ENCODE measurements around the gene ADARB2.
"Not testable (repeated sequence)": the region's sequence is repeated elsewhere in the genome, so short reads cannot be mapped to it uniquely, and the experiment has no call there.

The ADARB2 gene

DNA sequence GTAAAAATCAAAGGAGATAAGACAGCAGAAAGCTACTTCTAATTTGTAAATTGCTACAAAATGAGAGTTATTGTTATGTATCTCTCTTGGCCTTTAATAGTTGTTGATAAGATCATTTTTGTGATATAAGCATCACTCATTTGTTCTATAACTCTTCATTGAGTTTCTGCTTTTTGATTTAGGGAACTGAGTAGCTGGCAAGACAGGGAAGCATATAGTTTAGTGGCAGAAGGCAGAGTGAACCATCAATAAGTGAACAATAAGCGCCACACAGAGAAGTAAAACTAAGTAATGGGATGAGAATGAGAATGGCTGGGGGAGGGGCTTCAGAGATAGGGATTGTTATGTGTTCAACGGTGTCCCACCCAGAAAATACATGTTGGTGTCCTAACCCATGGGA lies 245.4 kb downstream of the ADARB2 start:
- no peak for DNase-seq

DNA sequence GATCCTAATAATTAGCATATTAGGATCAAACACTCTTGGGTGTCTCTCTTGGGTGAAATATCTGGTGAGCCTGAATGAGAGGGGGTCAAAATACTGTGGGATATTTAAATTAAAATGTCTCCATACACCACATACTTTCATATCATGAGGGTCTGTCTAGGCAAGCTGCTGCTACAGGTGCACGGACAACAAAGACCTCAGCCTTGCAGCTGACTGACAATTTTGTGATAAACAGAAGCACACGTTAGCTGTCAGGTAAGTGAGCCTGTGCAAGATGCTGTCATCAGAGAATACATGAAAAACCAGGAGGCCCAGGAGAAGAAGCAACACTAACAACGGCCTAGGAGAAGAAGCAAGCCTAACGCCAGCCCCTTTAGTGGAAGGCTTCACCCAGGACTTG lies 247.5 kb downstream of the ADARB2 start:
- DNase-seq, result no peak

DNA sequence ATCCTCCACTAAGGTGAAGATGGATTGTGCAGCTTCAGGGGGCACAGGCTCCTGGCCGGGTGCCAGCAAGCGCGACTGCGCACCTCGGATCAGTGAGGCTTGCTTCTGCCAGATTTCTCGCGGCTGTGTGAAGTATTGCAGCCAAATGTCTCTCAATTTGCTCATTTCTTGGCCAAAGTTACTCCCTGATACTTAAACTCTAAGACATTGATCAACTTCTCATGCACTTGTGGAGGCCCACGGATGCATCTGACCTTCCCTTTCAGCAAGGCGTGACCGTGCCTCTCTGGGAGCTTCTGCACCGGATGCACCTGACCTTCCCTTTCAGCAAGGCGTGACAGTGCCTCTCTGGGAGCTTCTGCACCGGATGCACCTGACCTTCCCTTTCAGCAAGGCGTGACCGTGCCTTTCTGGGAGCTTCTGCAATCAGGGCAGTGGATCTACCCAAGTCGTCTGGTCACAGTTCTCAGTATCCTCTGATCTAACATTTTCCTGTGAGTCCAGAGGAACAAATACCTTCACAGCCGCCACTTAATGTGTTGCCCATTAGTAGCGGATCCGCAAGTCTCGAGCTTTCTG lies 248.3 kb downstream of the ADARB2 start:
- DNase-seq, result no peak

DNA sequence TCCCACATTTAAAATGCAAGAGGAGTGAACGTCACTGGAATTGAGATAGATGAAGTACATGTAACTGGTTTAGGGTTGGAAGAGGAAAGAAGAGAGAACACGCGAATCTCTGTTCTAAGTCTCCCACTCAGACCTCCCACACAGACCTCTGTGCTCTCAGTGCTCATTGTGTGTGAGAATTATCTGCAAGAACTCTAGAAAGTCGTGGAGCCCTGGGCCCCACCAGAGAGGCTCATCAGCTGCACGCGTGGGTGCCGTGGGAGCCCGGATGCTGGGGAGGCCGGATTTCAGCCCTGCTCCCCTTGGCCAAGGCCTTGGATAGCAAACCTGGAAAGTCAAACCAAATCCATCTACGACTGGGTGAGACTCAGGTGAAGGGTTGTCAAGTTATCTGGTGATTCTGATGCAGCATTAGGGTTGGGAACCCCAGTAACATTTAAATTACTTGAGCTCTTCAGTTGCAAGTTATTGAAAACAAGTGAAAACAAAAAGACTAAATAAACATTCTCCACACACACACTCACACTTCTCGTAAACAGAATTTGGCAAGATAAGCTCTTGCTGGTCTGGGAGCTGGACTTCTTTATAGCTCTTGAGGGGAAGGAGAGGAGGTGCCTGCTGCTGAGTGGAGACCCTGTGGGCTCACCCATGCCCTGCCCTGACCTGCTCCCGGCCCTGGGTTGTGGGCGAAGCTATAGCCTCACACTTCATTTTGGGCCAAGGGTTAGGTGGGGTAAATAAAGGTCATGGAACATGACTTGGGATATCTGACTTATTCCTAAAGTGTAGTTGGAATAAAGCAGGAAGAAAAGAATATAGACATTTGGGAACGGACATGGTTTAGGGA lies 250.3 kb downstream of the ADARB2 start:
- no peak for DNase-seq

DNA sequence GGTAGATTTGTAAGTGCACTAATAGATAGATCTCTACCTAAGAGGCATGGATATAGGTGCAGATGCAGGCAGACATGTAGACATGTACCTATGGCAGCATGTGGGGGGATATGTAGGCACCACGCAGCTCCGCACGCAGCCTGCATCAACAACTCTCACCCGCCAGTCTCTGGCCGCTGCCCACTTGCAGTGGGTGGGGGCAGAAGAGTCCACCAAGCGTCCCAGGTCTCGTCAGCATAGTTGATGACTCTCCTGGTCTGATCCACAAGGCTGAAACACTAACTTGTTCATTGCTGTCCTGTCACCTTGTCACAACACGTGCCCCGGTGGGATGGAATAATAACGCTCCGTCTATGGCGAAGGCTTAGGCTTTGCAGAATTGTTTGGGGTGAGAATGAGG lies 252.0 kb downstream of the ADARB2 start:
- no peak for DNase-seq

DNA sequence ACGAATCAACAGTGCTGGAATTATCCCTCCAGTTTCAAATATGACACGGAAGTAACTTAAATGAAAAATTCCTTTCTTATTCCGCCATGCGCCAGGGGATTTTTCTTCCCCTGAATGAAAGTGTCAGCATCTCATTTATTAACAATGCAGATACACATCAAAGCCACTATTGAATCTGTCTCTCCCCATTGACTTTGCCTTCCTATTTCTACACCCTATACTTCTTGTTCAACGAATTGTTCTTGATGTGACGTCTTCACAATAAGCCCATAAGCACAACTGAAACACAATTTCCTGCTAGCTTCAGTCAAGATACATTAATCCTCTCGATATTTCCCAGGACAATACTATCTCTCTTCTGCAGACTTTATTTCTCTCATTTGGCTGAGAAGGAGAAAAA lies 253.5 kb downstream of the ADARB2 start:
- no peak for DNase-seq

DNA sequence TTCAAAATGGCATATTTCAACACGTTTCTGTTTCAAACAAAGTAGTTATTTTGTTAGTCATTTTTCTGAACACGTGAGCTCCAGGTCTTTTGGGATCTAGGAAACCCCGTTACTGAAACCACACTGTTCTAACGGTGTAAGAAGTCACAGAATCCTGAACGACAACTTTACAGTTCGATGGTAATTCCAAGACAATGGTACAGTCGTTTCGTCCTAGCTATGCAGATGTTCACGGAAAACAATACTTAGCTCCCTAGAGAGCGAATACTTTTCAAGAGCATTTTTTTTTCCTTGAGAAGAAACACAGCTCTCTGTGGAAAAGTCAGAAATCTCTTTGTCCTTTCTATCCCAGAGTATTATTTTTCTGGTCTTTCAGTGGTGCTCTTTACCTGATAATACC lies 254.1 kb downstream of the ADARB2 start:
- DNase-seq, result no peak

DNA sequence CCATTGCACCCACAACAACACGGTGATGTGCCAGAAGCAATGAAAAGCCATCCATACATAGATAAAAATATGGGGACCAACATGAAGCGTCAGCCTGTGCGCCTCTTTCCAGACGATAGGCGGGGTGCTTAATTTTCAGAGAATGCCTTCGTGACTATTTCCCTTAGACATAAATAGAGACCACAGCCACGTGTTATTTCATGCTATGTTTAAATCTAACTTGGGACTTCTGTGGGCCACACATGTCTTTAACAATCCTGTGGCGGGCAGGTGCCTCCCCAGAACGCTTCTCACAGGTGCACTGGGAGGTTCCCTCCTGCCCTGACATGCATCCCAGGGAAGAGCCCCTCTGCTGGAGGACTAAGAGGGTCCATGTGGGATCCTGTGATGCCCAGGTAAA lies 259.7 kb downstream of the ADARB2 start:
- no peak for DNase-seq

DNA sequence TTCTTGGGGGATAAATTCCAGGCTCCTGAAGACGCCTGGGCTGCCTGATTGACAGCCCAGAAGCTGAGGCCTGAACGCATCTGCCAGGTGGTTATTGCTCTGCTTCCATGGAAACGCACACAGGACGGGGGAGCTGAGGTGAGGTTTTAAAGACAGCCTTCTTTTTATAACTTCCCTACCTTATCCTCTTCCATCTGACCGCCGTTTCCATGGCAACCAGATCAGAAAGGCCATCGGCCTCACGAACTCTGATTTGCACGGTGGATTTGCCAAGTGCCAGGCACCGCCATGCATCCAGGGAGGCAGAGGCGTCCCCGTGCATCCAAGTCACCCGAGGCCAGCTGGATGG lies 260.9 kb downstream of the ADARB2 start:
- no peak for DNase-seq

DNA sequence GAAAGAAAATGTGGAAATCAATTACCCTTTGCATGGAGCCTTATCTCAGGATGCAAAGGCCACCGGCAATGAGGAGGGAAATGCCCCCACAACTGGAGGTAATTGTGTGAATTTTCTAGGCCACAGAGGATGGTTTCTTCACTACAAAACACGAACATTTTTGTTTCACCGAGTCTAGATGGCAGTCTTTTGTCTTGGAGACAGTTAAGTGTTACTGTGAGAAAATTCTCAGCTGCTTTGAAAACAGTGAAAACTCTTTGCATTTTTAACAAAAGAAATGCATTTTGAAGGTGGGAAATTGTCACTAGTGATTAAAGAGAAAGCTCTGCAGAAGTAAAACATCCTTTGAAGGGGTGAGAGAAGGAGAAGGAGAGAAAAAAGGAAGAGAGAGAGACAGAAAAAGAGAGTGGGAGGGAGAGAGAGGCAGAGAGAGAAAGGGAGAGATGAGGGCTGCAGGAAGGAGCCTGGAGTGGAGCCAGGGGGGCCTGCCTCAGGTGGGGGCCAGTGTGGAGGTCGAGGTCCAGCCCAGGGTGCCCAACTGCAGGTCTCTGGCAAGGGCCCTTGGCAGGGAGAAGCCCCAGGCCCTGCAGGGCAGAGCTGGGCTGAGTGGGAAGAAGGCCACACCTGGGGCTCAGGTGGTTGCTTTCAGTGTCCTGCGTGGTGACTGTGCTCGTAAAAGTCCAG lies 261.4 kb downstream of the ADARB2 start:
- no peak for DNase-seq

DNA sequence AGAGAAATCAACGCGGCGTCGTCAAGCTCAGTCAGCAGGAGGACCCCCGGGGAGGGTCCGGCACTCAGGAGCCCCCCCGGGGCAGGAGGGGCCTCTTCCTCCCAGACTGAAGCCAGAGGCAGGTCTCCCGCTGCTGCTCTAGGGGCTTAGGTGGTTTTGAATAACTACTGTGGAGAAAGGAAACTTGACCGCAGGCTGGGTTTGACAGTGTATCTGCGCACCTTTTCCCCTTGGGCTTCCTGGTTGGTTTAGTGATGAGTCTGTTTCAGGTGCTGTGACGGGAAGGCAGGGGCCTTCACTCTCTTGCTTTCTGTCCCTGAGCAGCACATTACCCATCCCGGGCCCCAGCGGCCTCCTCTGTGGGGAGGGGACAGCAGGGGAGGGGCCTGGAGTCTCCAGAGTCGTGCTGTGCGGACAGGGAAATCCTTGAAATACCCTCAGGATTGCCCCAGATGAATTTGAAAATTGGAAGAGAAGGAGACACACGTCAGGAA lies 262.2 kb downstream of the ADARB2 start:
- no peak for DNase-seq

DNA sequence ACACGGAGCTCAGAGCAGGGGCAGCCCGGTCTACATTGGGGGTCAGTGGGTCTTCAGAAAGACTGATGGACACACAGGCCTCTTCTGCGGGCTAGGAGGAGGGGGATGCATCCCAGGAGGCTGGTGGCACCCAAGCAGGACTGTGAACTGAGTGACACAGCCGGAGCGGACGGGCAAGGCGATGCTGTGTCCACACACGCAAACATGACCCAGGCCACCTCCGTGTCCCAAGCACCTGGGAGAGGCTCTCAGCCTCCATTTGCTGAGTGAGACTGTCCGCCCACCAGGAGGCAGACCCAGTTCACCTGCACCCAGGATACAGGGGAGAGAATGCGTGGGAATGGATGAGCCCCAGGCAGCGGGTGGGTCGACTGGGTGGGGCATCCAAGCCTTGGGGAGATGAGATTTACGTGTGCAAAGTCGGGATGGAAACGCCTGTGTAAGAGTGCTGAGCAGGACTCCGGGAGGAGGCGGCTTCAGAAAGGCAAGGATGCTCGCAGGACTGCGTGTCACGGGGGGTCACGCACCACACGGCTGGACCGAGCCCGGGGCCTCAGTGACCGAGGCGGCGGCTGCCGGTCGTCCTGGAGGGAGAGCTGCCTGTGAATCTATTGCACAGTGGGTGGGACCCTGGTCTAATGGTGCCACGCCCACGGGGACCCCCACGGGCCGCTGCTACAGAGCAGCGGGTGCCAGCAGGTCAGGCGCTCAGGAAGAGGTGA lies 262.8 kb downstream of the ADARB2 start:
- DNase-seq, result no peak

DNA sequence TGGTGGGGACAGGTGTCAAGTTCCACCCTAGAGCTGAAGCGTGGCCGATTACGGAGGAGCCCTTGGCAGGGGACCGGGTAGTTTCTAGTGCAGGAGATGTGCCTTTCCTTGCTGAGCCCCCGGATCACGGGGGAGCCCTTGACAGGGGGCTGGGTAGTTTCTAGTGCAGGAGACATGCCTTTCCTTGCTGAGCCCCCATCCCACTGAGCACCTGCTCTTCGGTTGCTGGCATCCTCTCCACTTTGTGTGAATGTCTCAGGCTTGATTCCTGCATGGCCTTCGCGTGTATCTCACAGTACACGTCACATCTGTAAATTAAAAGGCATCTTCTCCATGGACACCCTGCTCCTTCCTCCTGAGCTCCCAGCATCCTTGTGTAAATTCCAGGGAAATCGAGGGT lies 263.5 kb downstream of the ADARB2 start:
- DNase-seq, result no peak

DNA sequence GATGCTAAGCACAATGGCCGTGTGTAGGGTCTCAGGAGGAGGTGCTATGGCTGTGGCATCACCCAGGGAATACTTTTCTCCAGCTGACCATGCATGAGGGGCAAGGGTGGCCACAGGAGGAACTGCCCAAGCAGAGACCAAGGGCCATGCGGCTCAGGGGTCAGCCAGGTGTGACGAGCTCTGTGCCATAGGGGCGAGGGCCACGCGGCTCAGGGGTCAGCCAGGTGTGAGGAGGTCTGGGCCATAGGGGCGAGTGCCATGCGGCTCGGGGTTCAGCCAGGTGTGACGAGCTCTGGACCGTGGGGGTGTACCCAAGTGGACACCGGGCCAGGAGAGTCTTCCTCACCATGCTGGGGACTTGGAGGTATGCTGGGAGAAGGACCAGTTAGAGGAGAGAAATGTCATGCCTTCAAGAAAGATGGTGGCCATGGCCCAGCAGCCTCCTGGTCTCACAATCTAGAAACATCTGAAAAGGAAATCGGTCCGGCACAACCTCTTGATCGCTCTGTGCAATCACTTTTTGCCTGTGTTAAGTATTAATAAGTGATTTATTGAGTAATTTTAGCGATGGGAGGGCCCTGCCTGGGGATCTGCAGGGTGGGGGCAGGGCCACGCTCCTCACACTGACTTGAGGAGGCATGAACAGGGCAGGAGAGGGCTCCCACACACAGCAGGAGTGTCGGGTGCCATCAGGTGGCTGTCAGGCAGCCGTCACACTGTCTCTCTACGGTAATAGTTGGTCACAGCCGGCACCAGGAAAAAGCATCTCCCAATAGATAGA lies 265.0 kb downstream of the ADARB2 start:
- peak; percentile 32 for DNase-seq

DNA sequence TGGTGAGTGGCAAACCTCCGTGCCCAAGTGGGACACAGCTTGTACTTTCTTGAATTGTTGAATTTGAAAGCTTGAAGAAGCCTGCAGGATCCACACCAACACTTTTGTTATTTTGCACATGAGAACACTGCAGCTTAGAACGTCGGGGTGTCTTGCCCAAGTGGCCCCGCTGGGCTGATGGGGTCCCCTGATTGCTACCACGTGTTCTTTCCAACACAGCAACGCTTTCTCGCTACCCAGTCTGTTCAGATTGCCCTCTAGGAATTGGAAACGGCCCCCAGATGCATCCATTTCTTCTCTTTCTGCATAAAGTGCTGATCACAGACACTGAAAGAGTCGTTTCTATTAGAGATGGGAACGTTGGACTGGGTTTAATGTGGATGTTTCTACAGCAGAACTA lies 268.5 kb downstream of the ADARB2 start:
- no peak for DNase-seq

DNA sequence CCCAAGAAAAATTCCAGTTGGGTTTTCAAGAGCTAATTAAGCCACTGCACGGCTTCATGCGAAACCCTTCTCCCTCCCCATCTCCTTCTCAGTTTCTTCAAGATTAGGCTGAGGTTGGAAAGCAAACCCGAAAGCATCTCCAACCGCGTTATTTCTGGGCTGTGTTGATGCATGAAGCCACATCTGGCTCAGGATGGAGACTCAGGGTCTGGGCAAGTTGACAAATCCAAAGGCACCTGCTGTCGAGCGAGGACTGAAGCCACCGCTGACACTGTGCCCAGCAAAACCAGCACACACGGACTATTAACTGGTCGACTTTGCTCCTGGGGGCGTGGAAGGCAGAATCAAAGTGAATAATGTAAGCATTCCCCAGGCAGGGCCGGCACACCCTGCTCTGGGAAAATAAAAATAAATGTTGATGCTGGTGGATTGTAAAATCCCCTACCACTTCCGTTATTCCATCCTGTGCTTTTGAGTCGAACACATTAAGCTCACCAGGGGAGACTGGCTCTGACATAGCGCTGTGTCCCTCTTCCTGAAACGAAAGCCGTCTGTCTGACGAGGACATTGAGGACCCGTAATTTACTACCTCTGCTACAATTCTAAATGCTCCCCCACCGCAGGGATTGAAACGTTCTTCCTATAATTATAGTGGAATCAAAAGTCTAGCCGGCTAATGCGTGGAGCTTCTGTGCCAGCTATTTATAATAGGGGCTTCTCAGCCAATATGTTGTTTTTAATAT lies 269.8 kb downstream of the ADARB2 start:
- DNase-seq, result no peak

DNA sequence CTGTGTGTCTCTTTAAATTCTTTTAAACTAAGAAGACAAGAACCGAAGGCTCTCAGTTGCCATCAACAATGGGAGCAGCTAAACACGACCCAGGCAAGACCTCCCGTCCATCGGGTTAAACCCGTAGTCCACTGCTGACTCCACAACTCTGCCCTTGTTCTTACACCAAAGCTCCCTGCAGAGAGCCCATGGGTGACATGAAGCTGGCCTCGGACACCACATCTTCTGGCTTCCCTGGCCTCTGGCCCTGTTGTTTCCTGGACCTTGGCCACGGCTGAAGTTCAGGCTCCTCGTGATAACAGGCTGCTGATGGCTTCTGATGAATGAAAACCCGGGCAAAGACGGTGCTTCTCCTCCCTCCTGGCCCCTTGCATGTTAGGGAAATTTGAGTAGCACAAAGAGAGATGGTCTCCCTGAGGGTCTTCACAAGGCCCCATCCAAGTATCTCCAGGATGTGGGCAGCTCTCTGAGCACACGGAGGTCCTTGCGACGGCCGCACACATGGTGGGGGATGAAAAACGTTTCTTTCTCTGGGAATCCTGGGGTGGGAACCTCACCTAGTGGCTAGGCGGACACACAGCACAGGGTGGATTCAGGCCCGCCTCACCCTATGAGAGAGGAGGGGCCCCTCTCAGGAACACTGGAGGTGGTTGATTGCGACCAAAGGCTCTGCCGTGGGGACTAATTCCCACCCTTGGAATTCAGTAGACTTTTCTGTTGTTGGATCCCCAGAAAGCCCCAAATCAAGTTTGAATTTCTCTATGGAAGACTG lies 271.1 kb downstream of the ADARB2 start:
- no peak for DNase-seq

DNA sequence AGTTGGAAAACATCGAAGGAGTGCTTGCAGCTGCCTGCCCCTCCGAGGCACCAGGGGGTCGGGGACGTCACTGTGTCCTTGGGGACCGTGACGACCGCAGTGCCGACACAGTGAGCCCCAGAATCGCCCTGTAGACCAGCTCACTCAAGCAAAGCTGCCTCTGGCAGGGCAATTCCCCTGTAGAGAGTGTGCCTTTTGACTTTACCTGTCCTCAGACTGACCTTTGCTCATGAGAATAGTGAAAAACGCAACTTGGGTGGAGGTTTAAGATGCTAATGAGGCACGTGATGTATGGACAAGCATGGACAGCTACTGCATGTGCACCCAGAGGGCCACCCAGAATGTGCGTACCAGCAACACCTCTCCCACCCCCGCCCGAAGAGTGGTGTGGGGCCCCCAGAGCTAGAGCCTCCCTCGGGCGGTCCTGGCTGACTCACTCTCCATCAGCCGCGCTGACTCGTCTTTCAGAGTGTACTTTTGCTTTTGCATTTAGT lies 271.9 kb downstream of the ADARB2 start:
- DNase-seq, result no peak

DNA sequence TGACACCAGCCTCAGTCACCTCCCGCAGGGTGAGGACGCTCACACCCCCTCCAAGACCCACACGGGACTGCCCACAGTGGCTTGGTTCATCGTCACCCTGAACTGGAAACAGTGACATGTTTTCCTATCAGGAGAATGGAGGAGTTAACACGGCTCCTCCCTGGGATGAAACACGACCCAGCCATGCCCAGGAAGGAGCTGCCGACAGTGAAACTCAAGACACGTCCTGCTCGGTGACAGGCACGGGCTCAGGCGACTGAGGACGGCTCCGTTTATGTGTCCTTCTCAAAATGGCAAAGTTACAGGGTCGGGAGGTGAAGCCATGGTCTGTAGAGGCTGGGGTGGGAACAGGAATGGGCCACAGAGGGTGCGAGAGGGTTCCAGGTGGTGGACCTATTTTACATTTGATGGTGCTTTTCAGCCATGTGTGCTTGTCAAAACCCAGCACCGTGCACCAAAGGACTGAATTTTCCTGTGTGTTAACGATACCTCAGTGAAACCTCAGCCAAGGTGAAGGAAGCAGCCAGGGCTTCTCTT lies 272.4 kb downstream of the ADARB2 start:
- peak; percentile 68 for DNase-seq

DNA sequence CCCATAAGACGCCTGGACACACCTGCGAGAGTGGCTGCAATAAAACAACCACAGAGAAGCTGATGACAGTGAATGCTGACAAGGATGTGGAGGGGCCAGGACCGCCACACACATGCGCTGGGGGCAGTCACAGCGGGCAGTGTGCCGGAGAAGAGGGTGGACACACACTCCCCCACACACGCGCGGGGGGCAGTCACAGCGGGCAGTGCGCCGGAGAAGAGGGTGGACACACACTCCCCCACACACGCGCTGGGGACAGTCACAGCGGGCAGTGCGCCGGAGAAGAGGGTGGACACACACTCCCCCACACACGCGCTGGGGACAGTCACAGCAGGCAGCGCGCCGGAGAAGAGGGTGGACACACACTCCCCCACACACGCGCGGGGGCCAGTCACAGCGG lies 273.4 kb downstream of the ADARB2 start:
- not testable (repeated sequence) for DNase-seq

Data from right kidney (tissue), 1 donor.